ENCODE data around the gene ZNF333.

The ZNF333 gene

DNA sequence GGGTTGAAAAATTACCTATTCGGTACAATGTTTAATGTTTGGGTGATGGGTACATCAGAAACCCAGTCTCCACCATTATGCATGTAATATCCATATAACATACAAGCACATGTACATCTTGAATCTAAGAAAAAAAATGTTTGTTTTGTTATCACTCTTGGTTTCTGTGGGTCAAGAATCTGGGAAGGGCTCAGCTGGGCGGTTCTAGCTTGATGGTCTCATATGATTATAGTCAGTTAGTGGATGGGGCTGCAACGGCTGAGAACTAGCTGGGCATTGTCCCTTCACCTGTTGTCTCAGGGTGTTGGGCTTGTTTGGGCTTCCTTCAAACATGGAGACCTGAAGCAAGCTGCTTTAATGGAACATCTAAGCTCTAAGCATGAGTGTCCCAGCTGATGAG lies 19.9 kb upstream of the ZNF333 start:
- TF ChIP-seq POLR2AphosphoS5 (IDR thresholded peaks at IDR 0.05; ENCODE audit: low read depth, low read length): no peak
- no peak for TF ChIP-seq FOXP2 (optimal IDR thresholded peaks at IDR 0.05; ENCODE audit: borderline replicate concordance, extremely low read depth, extremely low read length, insufficient read depth)
- no peak for TF ChIP-seq SIN3A (IDR thresholded peaks at IDR 0.05; ENCODE audit: borderline replicate concordance, insufficient read depth, low read length)
- TF ChIP-seq TAF1 (IDR thresholded peaks at IDR 0.05; ENCODE audit: borderline replicate concordance, insufficient read depth, low read length): no peak
- no peak for TF ChIP-seq REST (IDR thresholded peaks at IDR 0.05; ENCODE audit: insufficient read depth in 1 of 2, low read depth in 2 of 2, low read length in 2 of 2)

DNA sequence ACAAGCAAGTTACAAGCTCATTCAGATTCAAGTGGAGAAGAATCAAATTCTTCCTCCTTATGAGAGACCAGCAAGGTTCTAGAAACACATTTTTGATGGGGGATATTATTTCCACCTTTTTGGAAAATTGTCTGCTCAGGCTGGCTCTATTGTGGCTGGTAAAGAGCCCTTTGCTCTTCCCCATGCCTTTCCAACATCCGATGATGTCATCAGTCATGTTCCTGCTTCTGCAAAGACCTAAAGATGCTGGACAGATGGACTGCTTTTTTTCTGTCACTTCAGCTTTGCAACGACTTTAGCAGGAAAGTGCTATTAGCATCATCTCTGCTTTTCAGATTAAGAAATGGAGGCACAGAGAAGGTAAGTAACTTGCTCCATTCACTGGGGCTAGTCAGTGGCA lies 19.4 kb upstream of the ZNF333 start:
- TF ChIP-seq POLR2AphosphoS5 (IDR thresholded peaks at IDR 0.05; ENCODE audit: low read depth, low read length) (no peak), FOXP2 (optimal IDR thresholded peaks at IDR 0.05; ENCODE audit: borderline replicate concordance, extremely low read depth, extremely low read length, insufficient read depth) (no peak), REST (IDR thresholded peaks at IDR 0.05; ENCODE audit: insufficient read depth in 1 of 2, low read depth in 2 of 2, low read length in 2 of 2) (no peak), TAF1 (IDR thresholded peaks at IDR 0.05; ENCODE audit: borderline replicate concordance, insufficient read depth, low read length) (no peak), SIN3A (IDR thresholded peaks at IDR 0.05; ENCODE audit: borderline replicate concordance, insufficient read depth, low read length) (no peak)

DNA sequence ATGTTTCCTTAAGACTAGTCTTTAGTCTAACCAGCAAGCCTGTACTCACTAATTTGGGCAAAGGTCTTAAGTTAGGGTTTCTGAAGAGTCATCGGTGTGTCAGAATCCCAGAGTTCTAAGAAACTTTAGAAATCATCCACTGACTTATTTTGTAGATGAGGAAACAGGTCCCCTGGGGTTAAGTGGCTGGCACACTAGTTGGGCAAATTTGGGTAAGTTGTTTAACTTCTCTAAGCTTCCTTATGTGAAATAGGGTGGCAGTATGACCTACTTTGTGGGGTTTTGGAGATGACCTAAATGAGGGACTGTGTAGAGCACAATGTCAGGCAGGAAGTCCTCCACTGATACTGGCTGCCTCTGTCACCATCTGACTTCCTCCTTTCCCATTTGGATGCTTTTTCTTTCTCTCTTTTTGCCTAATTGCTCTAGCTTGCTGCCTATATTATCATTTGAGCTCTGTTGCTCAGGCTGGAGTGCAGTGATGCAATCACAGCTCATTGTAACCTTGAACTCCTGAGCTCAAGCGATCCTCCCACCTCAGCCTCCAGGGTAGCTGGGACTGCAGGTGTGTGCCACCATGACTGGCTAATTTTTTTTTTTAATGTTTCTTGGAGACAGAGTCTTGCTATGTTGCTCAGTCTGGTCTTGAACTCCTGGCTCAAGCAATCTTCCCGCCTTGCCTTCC lies 17.5 kb upstream of the ZNF333 start:
- TF ChIP-seq FOXP2 (optimal IDR thresholded peaks at IDR 0.05; ENCODE audit: borderline replicate concordance, extremely low read depth, extremely low read length, insufficient read depth) (no peak), SIN3A (IDR thresholded peaks at IDR 0.05; ENCODE audit: borderline replicate concordance, insufficient read depth, low read length) (no peak), REST (IDR thresholded peaks at IDR 0.05; ENCODE audit: insufficient read depth in 1 of 2, low read depth in 2 of 2, low read length in 2 of 2) (no peak), POLR2AphosphoS5 (IDR thresholded peaks at IDR 0.05; ENCODE audit: low read depth, low read length) (no peak), TAF1 (IDR thresholded peaks at IDR 0.05; ENCODE audit: borderline replicate concordance, insufficient read depth, low read length) (no peak)

DNA sequence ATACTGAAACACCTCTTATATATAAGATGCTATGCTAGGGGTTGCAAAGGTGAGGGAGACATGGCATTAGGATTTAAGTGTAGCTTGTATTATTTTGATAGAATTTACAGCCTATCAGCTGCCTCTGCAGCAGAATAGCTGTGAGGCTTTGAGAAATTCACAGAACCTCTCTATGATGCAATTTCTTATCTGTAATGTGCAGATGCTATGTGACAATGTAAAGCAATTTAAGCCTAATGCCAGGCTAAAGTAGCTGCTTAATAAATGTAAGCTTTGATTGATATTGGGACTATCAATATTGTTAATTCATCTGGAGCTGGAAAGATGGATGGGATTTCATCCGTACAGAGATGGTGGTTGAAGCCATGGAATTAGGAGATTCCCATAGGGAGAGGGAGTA lies 16.8 kb upstream of the ZNF333 start:
- TF ChIP-seq TAF1 (IDR thresholded peaks at IDR 0.05; ENCODE audit: borderline replicate concordance, insufficient read depth, low read length) (no peak), FOXP2 (optimal IDR thresholded peaks at IDR 0.05; ENCODE audit: borderline replicate concordance, extremely low read depth, extremely low read length, insufficient read depth) (no peak), POLR2AphosphoS5 (IDR thresholded peaks at IDR 0.05; ENCODE audit: low read depth, low read length) (no peak), REST (IDR thresholded peaks at IDR 0.05; ENCODE audit: insufficient read depth in 1 of 2, low read depth in 2 of 2, low read length in 2 of 2) (no peak)

All from PFSK-1 (cell line).